ENCODE data around the gene CACNA1H.

Gene CACNA1H

GRCh38 chr16:1159325-1159972 lies 6.5 kb downstream of the CACNA1H start:
- peak; percentile 33 for DNase-seq

- no peak for DNase-seq
Observed at GRCh38 chr16:1159973-1160772, 7.3 kb downstream of the CACNA1H start.

DNA sequence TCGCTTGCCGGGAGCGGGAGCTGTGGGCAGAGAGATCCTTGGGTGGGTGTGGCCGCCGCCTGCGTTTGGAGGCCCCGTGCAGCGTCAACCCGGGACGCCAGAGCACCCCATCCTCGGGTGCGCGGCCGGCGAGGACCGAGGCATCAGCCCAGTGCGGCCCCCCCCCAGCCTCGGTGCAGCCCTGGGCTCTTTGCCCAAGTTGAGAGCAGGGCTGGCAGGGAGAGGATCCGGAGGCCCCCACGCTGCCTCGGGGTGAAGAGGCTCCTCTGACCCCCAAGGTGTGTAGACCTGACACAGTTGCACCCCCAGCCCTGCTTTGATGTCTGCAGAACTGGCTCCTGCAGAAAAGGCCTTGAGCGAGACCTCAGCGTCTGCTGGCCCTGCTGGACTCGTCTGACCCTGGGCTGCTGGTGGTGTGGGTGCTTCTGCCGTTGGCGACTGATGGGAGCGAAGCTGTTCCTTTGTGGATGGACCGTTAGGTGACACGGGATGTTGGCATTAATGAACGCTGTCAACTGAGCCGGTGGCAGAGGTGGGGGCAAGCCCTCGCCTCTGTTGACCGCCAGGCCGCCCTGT lies 8.0 kb downstream of the CACNA1H start:
- no peak for DNase-seq

DNA sequence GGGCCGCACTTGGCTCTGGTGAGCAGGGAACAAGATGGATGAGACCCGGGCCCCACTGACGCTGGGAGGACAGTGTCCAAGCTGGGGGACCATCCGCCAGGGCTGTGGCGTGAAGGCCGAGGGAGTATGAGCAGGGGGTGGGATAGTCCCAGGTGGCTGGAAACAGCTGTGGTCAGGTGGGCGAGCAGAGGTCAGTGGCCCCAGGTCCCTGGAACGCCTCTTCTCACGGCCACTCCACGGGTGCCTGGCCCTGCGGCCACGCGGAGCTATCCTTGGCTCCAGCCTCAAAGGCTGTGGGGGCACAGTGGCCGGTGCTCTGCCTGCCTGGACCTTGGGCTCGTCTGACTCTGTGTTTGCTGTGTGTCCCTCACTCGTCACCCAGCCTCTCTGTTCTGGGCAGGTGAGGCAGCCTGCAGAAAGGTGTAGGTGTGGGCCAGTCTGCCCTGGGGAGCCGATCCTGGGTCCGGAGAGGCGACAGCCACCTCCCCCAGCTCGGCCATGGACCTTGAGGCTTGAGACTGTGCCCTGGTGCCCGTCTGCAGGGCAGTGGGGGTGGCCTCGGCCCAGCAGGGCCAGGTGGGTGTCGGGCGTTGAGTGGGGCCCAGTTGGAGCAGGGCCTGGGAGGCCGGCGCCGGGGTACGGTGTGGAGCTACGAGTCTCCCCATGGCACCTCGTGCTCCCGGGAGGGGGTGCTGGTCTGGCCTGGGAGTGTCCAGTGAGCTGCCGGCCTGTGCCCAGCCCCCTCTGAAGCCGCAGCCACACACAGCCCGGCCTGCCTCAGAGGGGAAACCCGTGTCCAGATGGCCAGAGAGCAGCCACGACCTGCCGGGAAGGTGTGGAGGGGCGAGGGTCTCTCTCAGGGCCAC lies 10.0 kb downstream of the CACNA1H start:
- DNase-seq: no peak

DNA sequence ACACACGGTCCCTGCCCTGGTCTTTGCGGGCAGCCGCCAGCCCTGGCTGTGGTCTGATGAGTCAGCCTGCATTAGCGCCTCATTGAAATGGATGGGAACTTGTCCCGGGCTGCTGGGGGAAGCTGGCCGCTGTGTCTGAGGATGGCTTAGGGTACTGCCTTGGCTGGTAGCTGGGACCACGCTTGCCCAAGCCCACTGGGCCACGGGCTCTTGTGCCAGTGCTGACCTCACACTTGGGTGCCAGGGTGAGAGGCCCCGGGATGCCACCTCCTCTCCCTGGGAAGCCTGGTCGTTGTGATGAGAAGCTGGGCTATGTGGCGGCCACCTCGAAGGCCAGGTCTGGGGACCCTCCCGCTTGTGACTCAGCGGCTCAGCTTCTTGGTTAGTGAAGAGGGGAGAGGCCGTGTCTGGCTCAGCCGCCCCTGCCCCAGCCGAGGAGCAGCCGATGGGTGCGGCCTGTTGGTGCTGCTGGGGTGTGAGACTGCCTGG lies 10.7 kb downstream of the CACNA1H start:
- no peak for DNase-seq

DNA sequence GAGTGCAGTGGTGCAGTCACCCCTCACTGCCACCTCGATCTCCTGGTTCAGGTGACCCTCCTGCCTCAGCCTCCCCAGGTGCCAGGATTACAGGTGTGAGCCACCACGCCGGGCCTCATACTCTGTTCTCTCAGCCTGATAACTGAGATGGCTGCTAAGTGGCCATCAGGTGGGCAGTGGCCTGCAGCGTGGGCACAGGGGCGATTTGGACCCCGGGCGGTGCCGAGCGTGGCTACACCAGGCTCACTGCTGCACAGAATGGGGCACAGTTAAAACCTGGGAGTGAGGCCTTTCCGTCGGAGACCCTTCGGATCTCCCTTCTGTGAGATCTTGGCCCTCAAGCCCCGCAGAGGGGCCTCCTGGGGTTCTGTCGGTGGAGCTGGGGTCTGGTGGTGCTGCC lies 11.5 kb downstream of the CACNA1H start:
- no peak for DNase-seq

DNA sequence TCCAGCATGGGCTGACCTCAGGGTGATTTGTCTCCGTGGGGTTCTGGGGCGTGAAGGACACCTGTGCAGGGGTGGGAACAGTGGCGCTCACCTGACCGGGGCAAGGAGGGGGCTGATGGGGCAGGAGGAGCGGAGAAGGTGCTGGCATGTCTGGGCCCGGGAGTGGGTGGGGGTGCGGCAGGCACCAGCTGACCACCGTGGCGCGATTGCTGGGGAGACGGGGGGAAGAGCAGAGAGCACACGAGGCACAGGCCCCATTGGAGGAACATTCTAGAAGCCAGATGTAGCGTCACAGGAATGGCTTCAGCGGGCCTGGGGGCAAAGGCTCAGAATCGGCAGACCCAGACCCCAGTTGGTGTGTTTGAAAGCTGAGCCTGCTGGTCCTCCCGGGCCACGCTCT lies 12.1 kb downstream of the CACNA1H start:
- no peak for DNase-seq

DNA sequence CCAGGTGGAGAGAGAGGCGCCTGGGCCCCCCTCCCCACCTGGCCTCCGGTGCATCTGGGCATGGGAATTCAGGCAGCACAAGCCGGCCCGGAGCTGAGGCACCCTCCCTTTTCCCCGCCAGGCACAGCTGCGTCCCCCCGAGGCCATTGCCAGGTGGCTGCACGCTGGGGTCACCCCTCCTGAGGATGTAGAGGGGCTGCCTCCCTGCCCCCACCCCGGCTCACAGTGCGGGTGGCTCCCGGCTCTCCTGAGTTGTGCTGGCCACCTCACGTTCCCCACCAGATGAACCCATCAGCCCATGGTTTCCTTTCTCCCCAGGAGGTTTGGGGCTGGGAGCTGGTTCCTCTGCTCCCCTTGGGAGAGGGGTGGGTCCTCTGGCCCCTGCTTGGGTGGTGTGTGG lies 12.6 kb downstream of the CACNA1H start:
- no peak for DNase-seq

DNA sequence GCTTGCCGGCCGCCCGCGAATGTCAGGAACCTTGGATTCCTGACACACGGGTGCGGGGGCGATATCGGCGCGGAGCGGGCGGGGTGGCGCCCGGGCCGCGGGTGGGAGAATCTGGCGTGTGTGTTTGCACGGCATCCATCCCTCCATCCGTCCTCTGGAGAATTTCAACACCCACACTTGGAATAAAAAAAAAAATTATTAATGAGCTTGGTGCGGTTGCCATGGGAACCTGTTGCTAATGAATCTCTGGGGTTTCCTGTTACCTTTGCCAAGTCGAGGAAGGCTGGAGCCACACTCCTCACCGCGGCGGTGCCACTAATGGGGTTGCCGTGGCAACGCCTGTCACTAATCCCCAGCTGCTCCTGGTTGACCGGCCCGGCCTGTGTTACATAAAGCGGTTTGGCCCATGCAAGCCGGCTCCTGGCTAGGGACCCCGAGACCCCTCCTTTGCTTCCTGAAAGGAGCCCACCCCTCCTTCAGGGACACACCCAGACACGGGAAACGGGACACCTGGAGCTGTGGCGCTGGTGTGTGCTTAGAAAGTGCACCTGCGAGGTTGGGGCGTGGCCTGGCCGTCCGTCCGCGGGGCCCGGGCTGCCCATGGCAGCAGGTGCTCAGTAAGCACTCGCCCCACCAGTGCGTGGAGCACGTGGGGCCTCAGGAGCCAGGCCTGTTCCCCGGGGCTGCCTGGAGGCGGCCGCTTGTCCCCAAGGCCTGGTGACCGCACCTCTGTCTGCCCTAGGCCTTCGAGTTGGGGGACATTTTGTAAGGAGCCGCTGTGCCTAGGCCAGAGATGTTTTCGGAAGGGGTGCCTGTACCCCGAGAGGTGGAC lies 14.6 kb downstream of the CACNA1H start:
- peak; percentile 93 for DNase-seq

DNA sequence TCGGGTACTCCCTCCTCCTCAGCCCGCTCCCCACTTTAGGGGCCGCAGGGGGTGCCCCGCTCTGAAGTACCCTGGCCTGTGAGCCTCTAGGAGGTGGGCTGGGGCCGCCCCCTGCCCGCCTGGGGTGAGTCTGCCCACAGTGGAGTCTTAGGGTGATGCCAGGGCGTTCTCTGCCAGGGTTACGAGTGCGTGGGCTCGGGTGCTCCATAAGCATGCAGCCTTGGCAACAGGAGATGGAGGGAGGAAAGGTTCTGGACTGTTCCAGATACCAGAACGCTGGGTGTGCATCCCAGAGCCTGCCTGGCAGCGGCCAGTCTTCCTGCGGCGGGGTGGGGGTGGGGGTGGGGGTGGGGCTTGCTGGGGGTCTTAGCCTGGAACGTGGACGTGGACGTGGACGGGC lies 15.9 kb downstream of the CACNA1H start:
- no peak for DNase-seq

DNA sequence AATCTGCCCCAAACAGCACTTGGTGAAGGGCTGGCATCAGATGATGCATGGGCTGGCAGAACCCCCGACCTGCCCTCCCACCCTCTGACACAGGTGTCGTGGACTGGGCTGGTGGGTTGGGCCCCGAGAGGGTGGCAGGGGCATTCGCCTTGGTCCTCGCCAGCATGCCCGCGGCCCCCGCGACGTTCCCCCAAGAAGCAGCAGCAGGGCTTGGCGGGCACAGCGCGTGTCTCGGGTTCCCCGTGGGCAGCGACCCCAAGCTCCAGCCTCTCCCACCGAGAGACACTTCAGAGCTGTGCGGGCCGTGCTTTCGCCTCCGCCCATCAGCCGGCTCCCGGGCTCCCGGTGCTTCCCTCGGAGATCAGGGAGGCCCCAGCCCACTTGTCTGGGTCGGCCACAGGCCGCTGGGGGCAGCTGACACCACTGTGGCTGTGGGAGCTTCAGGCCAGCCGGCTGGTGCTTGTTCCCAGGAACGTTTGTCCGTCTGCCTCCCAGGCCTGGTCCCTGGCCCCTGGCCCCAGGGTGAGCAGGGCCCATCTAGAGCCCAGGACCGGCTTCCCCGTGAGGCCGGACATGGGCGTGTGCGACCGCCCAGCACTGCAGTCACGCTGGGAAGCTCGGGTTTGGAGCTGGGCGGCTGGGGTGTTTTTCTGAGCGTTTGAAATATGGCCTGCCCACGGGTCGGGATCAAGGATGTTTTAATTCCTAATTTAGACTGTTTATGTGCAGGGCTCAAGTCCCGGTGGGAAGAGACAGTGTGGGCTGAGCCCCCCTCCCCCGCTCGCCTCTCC lies 16.6 kb downstream of the CACNA1H start:
- DNase-seq: no peak

GRCh38 chr16:1170076-1170418 lies 17.1 kb downstream of the CACNA1H start:
- no peak for DNase-seq

GRCh38 chr16:1171001-1171400 lies 18.1 kb downstream of the CACNA1H start:
- no peak for DNase-seq

DNA sequence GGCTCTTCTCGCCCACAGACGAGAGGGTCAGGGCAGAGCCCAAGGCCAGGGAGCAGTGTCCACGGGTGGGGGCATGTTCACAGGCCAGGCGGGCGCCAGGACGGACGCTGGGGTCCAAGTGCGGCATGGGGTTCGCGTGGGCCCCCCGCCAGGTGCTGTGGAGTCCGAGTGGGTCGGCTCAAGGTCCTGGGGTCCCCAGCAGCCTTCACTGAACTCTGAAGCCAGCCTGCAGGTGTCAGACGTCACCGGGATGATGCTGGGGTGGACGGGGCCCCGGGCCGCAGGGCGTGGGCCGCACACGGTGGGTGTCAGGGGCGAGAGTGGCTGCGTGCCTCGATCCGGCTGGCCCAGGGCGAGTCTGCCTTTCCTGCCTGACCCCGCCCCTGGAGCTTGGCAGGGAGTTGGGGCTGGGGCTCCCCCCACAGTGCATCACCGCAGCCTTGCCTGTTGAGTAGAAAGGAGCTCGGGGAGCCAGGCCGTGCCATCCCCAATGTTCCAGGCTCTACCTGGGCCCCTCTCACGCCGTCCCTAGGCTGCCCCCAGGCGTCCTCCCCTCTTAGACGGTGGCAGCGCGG lies 19.0 kb downstream of the CACNA1H start:
- no peak for DNase-seq

DNA sequence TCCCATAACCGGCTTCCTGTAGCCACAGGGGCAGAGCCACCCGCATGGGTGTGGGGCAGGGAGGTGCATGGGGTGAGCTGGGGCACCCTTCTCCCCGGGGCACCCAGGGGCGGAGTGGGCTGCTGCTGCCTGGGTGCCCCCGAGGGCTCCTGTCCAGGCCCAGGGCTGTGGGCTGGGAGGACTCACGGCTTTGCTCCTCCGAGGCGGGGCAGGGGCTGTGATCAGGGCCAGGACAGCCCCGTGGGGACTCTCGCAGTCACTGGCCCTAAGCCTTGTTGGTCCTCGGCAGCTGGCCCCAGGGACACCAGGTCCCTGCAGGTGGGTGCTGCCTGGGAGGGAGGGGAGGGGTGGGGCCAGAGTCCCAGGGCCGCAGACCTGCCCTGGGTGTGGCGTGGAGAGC lies 19.7 kb downstream of the CACNA1H start:
- DNase-seq: no peak

DNA sequence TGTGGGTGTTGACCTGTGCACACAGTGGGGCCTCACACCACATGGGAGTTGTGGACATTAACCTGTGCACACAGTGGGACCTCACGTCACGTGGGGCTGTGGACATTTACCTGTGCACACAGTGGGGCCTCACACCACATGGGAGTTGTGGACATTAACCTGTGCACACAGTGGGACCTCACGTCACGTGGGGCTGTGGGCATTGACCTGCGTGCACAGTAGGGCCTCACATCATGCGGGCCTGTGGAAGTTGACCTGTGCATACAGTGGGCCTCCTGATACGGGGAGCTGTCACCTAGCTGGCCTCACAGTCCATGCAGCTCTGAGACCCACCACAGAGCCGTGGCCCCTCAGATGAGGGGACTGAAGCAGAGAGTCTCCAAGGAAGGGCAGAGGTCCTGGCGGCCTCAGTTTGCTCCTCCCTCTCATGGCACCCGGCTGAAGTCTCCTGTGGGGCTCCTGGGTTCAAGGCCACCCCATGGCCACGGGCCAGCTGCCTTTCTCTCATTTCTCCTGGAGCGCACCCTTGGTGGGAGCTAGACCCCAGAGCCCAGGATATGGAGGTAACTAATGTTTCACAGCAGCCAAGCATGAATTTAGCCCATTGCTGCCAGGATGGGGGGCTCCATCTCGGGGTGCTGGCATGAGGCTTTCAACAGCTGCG lies 21.0 kb downstream of the CACNA1H start:
- no peak for DNase-seq

- DNase-seq: no peak
Observed at GRCh38 chr16:1174477-1175357, 21.8 kb downstream of the CACNA1H start.

GRCh38 chr16:1175566-1176279 lies 22.8 kb downstream of the CACNA1H start:
- no peak for DNase-seq

All from DMS153 (cell line).